Thyroid gland (tissue), 4 donors: Measurements from ENCODE around the gene UPP1.

Experiments
- POLR2A ChIP-seq, 2 donors: fragments of 450-650 bp; IDR thresholded peaks; one replicate each; pipeline ENCODE4 v1.6.1; 2017; ENCODE audit warnings: antibody characterized with exemption in 2 of 2, mild to moderate bottlenecking in 2 of 2, moderate library complexity in 1 of 2
- TF ChIP-seq, protein P1 (sequence below), 6 experiments: fragments of 200-600 bp in 3 of 6; fragments of 450-650 bp in 3 of 6; sonication (generic) in 3 of 6; IDR thresholded peaks; one replicate each; pipeline ENCODE4 v1.5.1; 2016 to 2019; ENCODE audit warnings: antibody characterized with exemption in 6 of 6, mild to moderate bottlenecking in 2 of 6, inconsistent platforms in 1 of 6, moderate library complexity in 1 of 6

DNA sequence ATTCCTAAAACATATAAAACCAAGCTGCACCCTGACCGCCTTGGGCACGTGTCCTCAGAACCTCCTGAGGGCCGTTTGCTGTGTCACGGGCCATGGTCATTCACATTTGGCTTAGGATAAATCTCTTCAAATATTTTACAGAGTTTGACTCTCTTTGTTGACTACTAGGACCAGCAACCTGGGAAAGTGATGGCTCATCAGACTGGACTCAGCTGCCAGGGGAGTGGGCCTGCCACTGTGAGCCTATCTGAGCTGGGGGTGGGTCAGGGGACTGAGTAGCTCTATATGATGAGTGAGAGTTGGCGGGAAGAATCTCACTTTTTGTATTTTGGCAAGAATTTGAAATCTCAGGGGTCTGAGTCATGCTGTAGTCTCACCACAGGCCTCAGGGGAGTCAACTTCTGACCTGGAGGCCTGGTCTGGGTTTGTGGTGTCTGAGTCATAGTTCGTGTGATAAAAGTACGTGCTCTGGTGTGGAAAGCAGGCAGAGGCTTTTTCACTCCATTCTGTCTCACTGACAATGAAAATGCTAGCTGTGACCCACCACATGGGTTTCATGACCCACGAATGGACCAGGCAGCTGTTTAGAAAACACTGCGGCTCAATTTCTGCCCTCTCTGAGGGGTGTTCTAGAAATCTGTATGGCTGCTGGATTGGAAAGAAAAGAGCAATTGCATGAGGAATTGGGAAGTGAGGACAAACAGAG is 4.2 kb upstream of the UPP1 start:
- no peak for TF ChIP-seq POLR2A (IDR thresholded peaks at IDR 0.05)
- TF ChIP-seq, protein P1, sequence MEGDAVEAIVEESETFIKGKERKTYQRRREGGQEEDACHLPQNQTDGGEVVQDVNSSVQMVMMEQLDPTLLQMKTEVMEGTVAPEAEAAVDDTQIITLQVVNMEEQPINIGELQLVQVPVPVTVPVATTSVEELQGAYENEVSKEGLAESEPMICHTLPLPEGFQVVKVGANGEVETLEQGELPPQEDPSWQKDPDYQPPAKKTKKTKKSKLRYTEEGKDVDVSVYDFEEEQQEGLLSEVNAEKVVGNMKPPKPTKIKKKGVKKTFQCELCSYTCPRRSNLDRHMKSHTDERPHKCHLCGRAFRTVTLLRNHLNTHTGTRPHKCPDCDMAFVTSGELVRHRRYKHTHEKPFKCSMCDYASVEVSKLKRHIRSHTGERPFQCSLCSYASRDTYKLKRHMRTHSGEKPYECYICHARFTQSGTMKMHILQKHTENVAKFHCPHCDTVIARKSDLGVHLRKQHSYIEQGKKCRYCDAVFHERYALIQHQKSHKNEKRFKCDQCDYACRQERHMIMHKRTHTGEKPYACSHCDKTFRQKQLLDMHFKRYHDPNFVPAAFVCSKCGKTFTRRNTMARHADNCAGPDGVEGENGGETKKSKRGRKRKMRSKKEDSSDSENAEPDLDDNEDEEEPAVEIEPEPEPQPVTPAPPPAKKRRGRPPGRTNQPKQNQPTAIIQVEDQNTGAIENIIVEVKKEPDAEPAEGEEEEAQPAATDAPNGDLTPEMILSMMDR (IDR thresholded peaks at IDR 0.05) = no peak
